ENCODE results near the gene ETFA. TPM values are rescaled to one million over a fixed set of nuclear protein-coding genes. Genes with fewer than 3 reads are reported as not detected.
A peak's percentile ranks its signal among the peaks of the same experiment; 100 is the strongest.

ETFA gene
- total RNA-seq, 3 donors from 2014 or later (not counting 1 experiment from before 2014, with no cell fraction given) = 71.9 to 93.1 (median 79.8) TPM

GRCh38 chr15:76341366-76342057, 30.2 kb upstream of the ETFA start:
- no peak overlapping the region for H3K27ac Mint-ChIP-seq

GRCh38 chr15:76340803-76341365, 29.6 kb upstream of the ETFA start:
- DNase-seq (peak; percentile 51 to 74), ATAC-seq (peak; percentile 65 to 70 (median 68))
- intact Hi-C loops (cut with micrococcal nuclease) = loop anchor here (5.0 kb wide), 1 partner anchor 54 kb away; no protein-coding TSS in a partner anchor
- Mint-ChIP-seq H3K4me3 (peak overlapping the region; percentile 90), H3K4me1 (peaks cover 64 to 75% of the 10 kb centered on the region in 2 donors), H3K27me3 (ENCODE audit: low read depth in 2 of 2) (peaks cover 70 to 72% of the 10 kb centered on the region in 2 donors), H3K9me3 (no peaks in the 10 kb centered on the region), H3K36me3 (peaks cover 5% of the 10 kb centered on the region), H3K27ac (no peak overlapping the region)
- Histone ChIP-seq H3K4me3 (ENCODE audit: low read length) (peak overlapping the region; percentile 32), H3K4me1 (ENCODE audit: control insufficient read depth, insufficient read depth, low read length) (peaks cover 76% of the 10 kb centered on the region), H3K27ac (ENCODE audit: low read length) (no peak overlapping the region), H3K9me3 (ENCODE audit: control insufficient read depth, insufficient read depth, low read length) (no peaks in the 10 kb centered on the region), H3K27me3 (ENCODE audit: control insufficient read depth, insufficient read depth, low read length) (peaks cover 85% of the 10 kb centered on the region), H3K36me3 (ENCODE audit: control insufficient read depth, insufficient read depth, low read length) (no peaks in the 10 kb centered on the region)
- peak; percentile 47 for TF ChIP-seq CTCF (IDR thresholded peaks at IDR 0.05)
- WGBS (ENCODE audit: insufficient coverage) = 3% methylated on average over 35 of the region's 35 CpGs

More at GRCh38 chr15:76341366-76342057, 30.2 kb upstream of the ETFA start:
- Mint-ChIP-seq H3K36me3 (peaks cover 5% of the 10 kb centered on the region), H3K4me3 (peak overlapping the region; percentile 83), H3K27me3 (ENCODE audit: low read depth in 2 of 2) (peaks cover 67 to 69% of the 10 kb centered on the region in 2 donors), H3K4me1 (peaks cover 61 to 73% of the 10 kb centered on the region in 2 donors), H3K9me3 (no peaks in the 10 kb centered on the region)
- no peak for ATAC-seq
- 6% methylated on average over 42 of the region's 42 CpGs for WGBS (ENCODE audit: insufficient coverage)
- no peak overlapping the region for H3K4me3 ChIP-seq (ENCODE audit: low read length)
- TF ChIP-seq CTCF (IDR thresholded peaks at IDR 0.05) = no peak
- H3K27me3 ChIP-seq (ENCODE audit: control insufficient read depth, insufficient read depth, low read length) = peaks cover 86% of the 10 kb centered on the region
- DNase-seq = peak in 1 of 2 donors; percentile 34
- H3K27ac ChIP-seq (ENCODE audit: low read length) = no peak overlapping the region
- H3K4me1 ChIP-seq (ENCODE audit: control insufficient read depth, insufficient read depth, low read length) = peaks cover 76% of the 10 kb centered on the region
- H3K36me3 ChIP-seq (ENCODE audit: control insufficient read depth, insufficient read depth, low read length) = no peaks in the 10 kb centered on the region
- intact Hi-C loops (cut with micrococcal nuclease) = loop anchor here (5.0 kb wide), 1 partner anchor 54 kb away; no protein-coding TSS in a partner anchor
- no peaks in the 10 kb centered on the region for H3K9me3 ChIP-seq (ENCODE audit: control insufficient read depth, insufficient read depth, low read length)

GRCh38 chr15:76340198-76340802, 29.0 kb upstream of the ETFA start:
- peaks cover 64 to 75% of the 10 kb centered on the region in 2 donors for H3K4me1 Mint-ChIP-seq
- Histone ChIP-seq H3K27ac (ENCODE audit: low read length) (no peak overlapping the region), H3K27me3 (ENCODE audit: control insufficient read depth, insufficient read depth, low read length) (peaks cover 84% of the 10 kb centered on the region), H3K9me3 (ENCODE audit: control insufficient read depth, insufficient read depth, low read length) (no peaks in the 10 kb centered on the region), H3K36me3 (ENCODE audit: control insufficient read depth, insufficient read depth, low read length) (no peaks in the 10 kb centered on the region), H3K4me3 (ENCODE audit: low read length) (peak overlapping the region; percentile 32), H3K4me1 (ENCODE audit: control insufficient read depth, insufficient read depth, low read length) (peaks cover 77% of the 10 kb centered on the region)
- intact Hi-C loops (cut with micrococcal nuclease) = loop anchor here (5.0 kb wide), 1 partner anchor 53 kb away; no protein-coding TSS in a partner anchor
- ATAC-seq (peak; percentile 17 to 38 (median 34)), DNase-seq (peak in 1 of 2 donors; percentile 59)
- peak overlapping the region in 1 of 2 donors; percentile 71 for H3K27ac Mint-ChIP-seq
- H3K27me3 Mint-ChIP-seq (ENCODE audit: low read depth in 2 of 2) = peaks cover 69 to 72% of the 10 kb centered on the region in 2 donors
- TF ChIP-seq CTCF (IDR thresholded peaks at IDR 0.05) = no peak
- H3K36me3 Mint-ChIP-seq = peaks cover 5% of the 10 kb centered on the region
- WGBS (ENCODE audit: insufficient coverage) = 2% methylated on average over 53 of the region's 53 CpGs
- peak overlapping the region; percentile 90 for H3K4me3 Mint-ChIP-seq
- no peaks in the 10 kb centered on the region for H3K9me3 Mint-ChIP-seq
